HL-60/S4 treated with phorbol 12-myristate 13-acetate at 8.2 ng/mL for 4 days and 3 days (cell line): ENCODE measurements around the gene TLE4.
"Not testable (repeated sequence)": the region's sequence is repeated elsewhere in the genome, so short reads cannot be mapped to it uniquely, and the experiment has no call there.

Source experiments
- in situ Hi-C: fragments of 300-500 bp; cut with MboI; formaldehyde crosslinking; loops from 2 replicates; pipeline ENCODE4 v1.15.0; 2022; ENCODE audit warnings: low sequenced_read_pairs

Gene TLE4

GRCh38 chr9:79630521-79631403, 59.0 kb downstream of the TLE4 start:
- in situ Hi-C loops, result no loop called here

- in situ Hi-C loops, result no loop called here
These were observed 60.3 kb downstream of the TLE4 start for GRCh38 chr9:79632060-79632459.

- in situ Hi-C loops, result no loop called here
These were observed 60.9 kb downstream of the TLE4 start for GRCh38 chr9:79632705-79633104.

- in situ Hi-C loops, result no loop called here
These were observed 61.8 kb downstream of the TLE4 start for GRCh38 chr9:79633558-79633957.

GRCh38 chr9:79637177-79637925, 65.6 kb downstream of the TLE4 start:
- in situ Hi-C loops, result no loop called here

- in situ Hi-C loops, result no loop called here
These were observed 67.0 kb downstream of the TLE4 start for GRCh38 chr9:79638806-79639205.

GRCh38 chr9:79639354-79639753, 67.6 kb downstream of the TLE4 start:
- in situ Hi-C loops, result no loop called here

GRCh38 chr9:79640067-79640466, 68.3 kb downstream of the TLE4 start:
- in situ Hi-C loops, result not testable (repeated sequence)

- in situ Hi-C loops, result no loop called here
These were observed 69.3 kb downstream of the TLE4 start for GRCh38 chr9:79641070-79641469.

- in situ Hi-C loops, result no loop called here
These were observed 70.9 kb downstream of the TLE4 start for GRCh38 chr9:79642671-79643070.

GRCh38 chr9:79644048-79644447, 72.3 kb downstream of the TLE4 start:
- in situ Hi-C loops, result no loop called here

- in situ Hi-C loops, result no loop called here
These were observed 72.8 kb downstream of the TLE4 start for GRCh38 chr9:79644601-79645000.

GRCh38 chr9:79645110-79645509, 73.3 kb downstream of the TLE4 start:
- in situ Hi-C loops, result no loop called here

GRCh38 chr9:79646096-79646495, 74.3 kb downstream of the TLE4 start:
- in situ Hi-C loops, result no loop called here

- in situ Hi-C loops, result no loop called here
These were observed 79.6 kb downstream of the TLE4 start for GRCh38 chr9:79651251-79651795.

GRCh38 chr9:79652598-79652997, 80.8 kb downstream of the TLE4 start:
- in situ Hi-C loops, result no loop called here

GRCh38 chr9:79654591-79655382, 83.0 kb downstream of the TLE4 start:
- in situ Hi-C loops, result not testable (repeated sequence)

- in situ Hi-C loops, result no loop called here
These were observed 83.8 kb downstream of the TLE4 start for GRCh38 chr9:79655551-79655950.

GRCh38 chr9:79656169-79656568, 84.4 kb downstream of the TLE4 start:
- in situ Hi-C loops, result no loop called here

- in situ Hi-C loops, result no loop called here
These were observed 86.1 kb downstream of the TLE4 start for GRCh38 chr9:79657891-79658290.

- in situ Hi-C loops, result no loop called here
These were observed 87.2 kb downstream of the TLE4 start for GRCh38 chr9:79658926-79659325.
